HepG2 (cell line): ENCODE measurements around the gene GYS2. TPM values are rescaled to one million over a fixed set of nuclear protein-coding genes. Genes with fewer than 3 reads are reported as not detected.
"Not testable (repeated sequence)": the region's sequence is repeated elsewhere in the genome, so short reads cannot be mapped to it uniquely, and the experiment has no call there.

ENCODE experiments used
- ATAC-seq: fragments of 200-7000 bp; cut with Tn5 transposase; 3 replicates; pipeline ENCODE4 v1.9.1; 2020; ENCODE audit warnings: mild to moderate bottlenecking, moderate library complexity
- BruUV-seq: library from RNA; stranded (reverse); fragments of 400-500 nt; replicated peaks from 2 replicates; lab custom pipeline; 2021; lab: Mats Ljungman, UMichigan
- CTCF ChIA-PET: fragments of 300-600 bp; formaldehyde crosslinking; extraction: SDS; loops from one replicate; lab custom pipeline; 2021; ENCODE audit warnings: low total read pairs, inconsistent platforms, low intra/inter-chr PET ratio; lab: Yijun Ruan, JAX
- POLR2A ChIA-PET: fragments of 350-600 bp; sonication (Branson Sonifier 250); formaldehyde crosslinking; loops from one replicate; lab custom pipeline; 2020; ENCODE audit warnings: antibody characterized with exemption, inconsistent platforms; lab: Yijun Ruan, JAX
- DNase-seq: peaks from one replicate; pipeline ENCODE4 v3.0.0-alpha.2; 2015; ENCODE audit warnings: low spot score
- FAIRE-seq: peaks from 3 replicates; lab custom pipeline; 2011; peaks lifted over from hg19 to GRCh38; lab: Jason Lieb, UNC
- H2AFZ ChIP-seq: one replicate; pipeline ENCODE4 v1.6.1; 2011; ENCODE audit warnings: low read length, inconsistent platforms
- H3K27ac ChIP-seq: fragments of 300-600 bp; 3 replicates; pipeline ENCODE4 v1.8.0; 2011; ENCODE audit warnings: mixed run types, mild to moderate bottlenecking, mixed read lengths, low read length, inconsistent platforms; ENCODE audit not compliant: insufficient read depth; ENCODE audit errors: extremely low read length
- H3K27me3 ChIP-seq, 2 experiments: fragments of 200-600 bp in 1 of 2; 2 replicates in 1 of 2; 3 replicates in 1 of 2; pipeline versions ENCODE4 v1.6.0 to v1.8.0; 2011; ENCODE audit warnings: low read length in 2 of 2, mild to moderate bottlenecking in 2 of 2, moderate library complexity in 2 of 2, inconsistent platforms in 1 of 2; ENCODE audit not compliant: insufficient read depth in 2 of 2, control insufficient read depth in 1 of 2
- H3K36me3 ChIP-seq, 2 experiments: fragments of 200-600 bp in 1 of 2; replicated peaks in 1 of 2; 2 replicates in 1 of 2; 3 replicates in 1 of 2; pipeline versions ENCODE4 v1.5.1 to v1.8.0; 2011; ENCODE audit warnings: low read length in 2 of 2, inconsistent platforms in 1 of 2; ENCODE audit not compliant: insufficient read depth in 2 of 2, control insufficient read depth in 1 of 2
- H3K4me1 ChIP-seq: 2 replicates; pipeline ENCODE4 v1.5.1; 2012; ENCODE audit warnings: low read length, inconsistent platforms; ENCODE audit not compliant: insufficient read depth
- H3K4me2 ChIP-seq: 2 replicates; pipeline ENCODE4 v1.6.0; 2011; ENCODE audit warnings: low read depth, low read length, inconsistent platforms
- H3K4me3 ChIP-seq, 3 experiments: fragments of 200-600 bp in 1 of 3; sonication (generic), shearing (Covaris generic) in 1 of 3; replicated peaks in 1 of 3; 2 replicates each; pipeline ENCODE4 v1.5.1; 2011 to 2016; ENCODE audit warnings: low read length in 3 of 3, inconsistent platforms in 2 of 3, low read depth in 2 of 3, mild to moderate bottlenecking in 2 of 3, control low read depth in 1 of 3, mixed read lengths in 1 of 3; ENCODE audit not compliant: insufficient read depth in 1 of 3
- H3K79me2 ChIP-seq: one replicate; pipeline ENCODE4 v1.6.1; 2011; ENCODE audit warnings: low read length, inconsistent platforms; ENCODE audit not compliant: insufficient read depth
- H3K9ac ChIP-seq: 2 replicates; pipeline ENCODE4 v1.6.0; 2011; ENCODE audit warnings: mild to moderate bottlenecking, low read depth, low read length, inconsistent platforms; ENCODE audit not compliant: insufficient read depth
- H3K9me3 ChIP-seq: 2 replicates; pipeline ENCODE4 v1.5.1; 2012; ENCODE audit warnings: mild to moderate bottlenecking, low read length
- H4K20me1 ChIP-seq: 2 replicates; pipeline ENCODE4 v1.6.0; 2011; ENCODE audit warnings: inconsistent platforms, mild to moderate bottlenecking, low read length, moderate library complexity; ENCODE audit not compliant: insufficient read depth
- BCL6 ChIP-seq: IDR thresholded peaks from 2 replicates; pipeline ENCODE4 v1.6.1; 2016; ENCODE audit warnings: missing genetic modification reagents, missing compliant biosample characterization
- FOXC1 ChIP-seq: sonication (generic); formaldehyde crosslinking; IDR thresholded peaks from 2 replicates; pipeline ENCODE4 v1.8.0; 2022; ENCODE audit warnings: mild to moderate bottlenecking, missing genetic modification reagents, borderline replicate concordance
- NFYC ChIP-seq: IDR thresholded peaks from 2 replicates; pipeline ENCODE4 v1.6.1; 2016; ENCODE audit warnings: missing genetic modification reagents, missing compliant biosample characterization
- RARA ChIP-seq: IDR thresholded peaks from 2 replicates; pipeline ENCODE4 v1.6.1; 2016; ENCODE audit warnings: missing genetic modification reagents, missing compliant biosample characterization
- TBL1XR1 ChIP-seq: fragments of 150-350 bp; IDR thresholded peaks from 2 replicates; pipeline ENCODE4 v1.6.1; 2014; ENCODE audit warnings: borderline replicate concordance, low read length; ENCODE audit not compliant: partially characterized antibody
- U2AF1 ChIP-seq: fragments of 200-400 bp; formaldehyde crosslinking; optimal IDR thresholded peaks from 2 replicates; pipeline ENCODE3; 2017; ENCODE audit warnings: mild to moderate bottlenecking, low read depth, low read length
- ZNF552 ChIP-seq: sonication (generic); formaldehyde crosslinking; IDR thresholded peaks from 2 replicates; pipeline ENCODE4 v1.9.0; 2022; ENCODE audit warnings: missing genetic modification reagents, mild to moderate bottlenecking, borderline replicate concordance
- ZNF674 ChIP-seq: sonication (generic); formaldehyde crosslinking; IDR thresholded peaks from 2 replicates; pipeline ENCODE4 v1.5.0; 2020; ENCODE audit warnings: low read depth, mild to moderate bottlenecking, missing genetic modification reagents
- WGBS: methylation state at CpG from one replicate; pipeline ENCODE4 v1.1.6; 2017; ENCODE audit warnings: low lambda C conversion rate; 5-methylcytosine and 5-hydroxymethylcytosine counted together
- in situ Hi-C: cut with HindIII; loops from 2 replicates; pipeline ENCODE4 v1.10.0; 2017; ENCODE audit warnings: low pct_unique_long_range_greater_than_20kb; ENCODE audit not compliant: extremely low pct_ligation_motif_present
- intact Hi-C: fragments of 100-400 bp; cut with micrococcal nuclease; formaldehyde crosslinking; loops from one replicate; pipeline ENCODE4 v1.10.0; 2022; ENCODE audit not compliant: unreplicated experiment
- polyA plus RNA-seq, 8 experiments: library from polyadenylated mRNA; depleted of rRNA in 3 of 8; stranded (reverse) in 7 of 8; unstranded in 1 of 8; fragments of >200 nt; fragmentation: Illumina TruSeq in 4 of 8; extraction: Trizol in 4 of 8; gene quantifications; 2 replicates each; pipeline versions ENCODE4 v1.2.1 to v1.2.3, GENCODE V29; 2011 to 2016; ENCODE audit warnings: low read depth in 4 of 8, missing spikeins in 1 of 8, mixed read lengths in 1 of 8; ENCODE audit not compliant: insufficient read depth in 1 of 8
- total RNA-seq, 5 experiments: library from RNA; depleted of rRNA; stranded (reverse); fragments of >200 nt; fragmentation: Illumina TruSeq; extraction: Trizol; gene quantifications; 2 replicates each; pipeline ENCODE4 v1.2.3, GENCODE V29; 2016; ENCODE audit warnings: low read depth in 1 of 5
- TF ChIP-seq, protein P1 (sequence below): sonication (generic); formaldehyde crosslinking; IDR thresholded peaks from 2 replicates; pipeline ENCODE4 v1.5.1; 2020; ENCODE audit warnings: mild to moderate bottlenecking, missing genetic modification reagents

The GYS2 gene
- total and polyA plus RNA-seq, 2 of the 13 experiments (the other 11 are each of a cell fraction or from before 2014, with no cell fraction given), result not detected

DNA sequence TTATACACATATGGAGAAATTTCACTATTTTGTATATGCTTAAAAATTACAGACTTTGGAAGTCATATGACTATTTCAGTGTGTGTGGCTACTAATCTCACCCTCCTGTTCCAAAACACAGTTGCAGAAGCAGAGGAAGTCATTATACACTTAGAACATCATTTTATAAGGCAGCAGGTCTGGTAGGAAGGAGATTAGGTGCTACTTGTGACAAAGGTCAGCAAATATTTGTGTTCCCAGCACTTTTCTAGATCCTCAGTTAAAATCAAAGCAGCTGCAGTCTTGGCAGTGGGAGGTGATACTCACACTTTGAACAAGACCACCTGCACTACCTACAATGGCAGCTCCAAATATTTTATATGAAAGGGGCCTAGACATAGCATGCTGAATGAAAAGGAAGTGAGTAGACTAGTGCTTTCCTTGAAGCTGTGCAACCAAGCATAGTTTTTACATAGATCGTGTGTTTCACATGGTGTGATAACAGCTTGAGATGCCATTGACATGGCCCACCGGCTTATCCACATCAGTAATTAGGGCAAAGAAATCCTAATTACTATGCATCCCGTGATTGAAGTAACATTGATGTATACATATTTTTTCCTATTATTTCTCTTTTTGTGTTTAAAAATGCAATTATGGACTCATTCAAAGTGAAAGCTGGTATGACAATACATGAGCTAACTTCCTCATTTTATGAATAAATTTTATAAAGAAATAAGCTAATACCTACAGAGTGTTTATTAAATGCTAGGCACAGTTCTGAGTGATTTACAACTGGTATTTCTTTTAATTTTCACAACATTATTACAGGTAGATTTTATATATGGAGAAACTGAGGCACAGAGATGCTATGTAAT lies 5.3 kb downstream of the GYS2 start:
- Histone ChIP-seq H3K27me3 (no peaks in the 10 kb centered on the region), H4K20me1 (no peaks in the 10 kb centered on the region)
- DNase-seq, result no peak
- BruUV-seq, result no TSS peak
- TF ChIP-seq, protein P1, sequence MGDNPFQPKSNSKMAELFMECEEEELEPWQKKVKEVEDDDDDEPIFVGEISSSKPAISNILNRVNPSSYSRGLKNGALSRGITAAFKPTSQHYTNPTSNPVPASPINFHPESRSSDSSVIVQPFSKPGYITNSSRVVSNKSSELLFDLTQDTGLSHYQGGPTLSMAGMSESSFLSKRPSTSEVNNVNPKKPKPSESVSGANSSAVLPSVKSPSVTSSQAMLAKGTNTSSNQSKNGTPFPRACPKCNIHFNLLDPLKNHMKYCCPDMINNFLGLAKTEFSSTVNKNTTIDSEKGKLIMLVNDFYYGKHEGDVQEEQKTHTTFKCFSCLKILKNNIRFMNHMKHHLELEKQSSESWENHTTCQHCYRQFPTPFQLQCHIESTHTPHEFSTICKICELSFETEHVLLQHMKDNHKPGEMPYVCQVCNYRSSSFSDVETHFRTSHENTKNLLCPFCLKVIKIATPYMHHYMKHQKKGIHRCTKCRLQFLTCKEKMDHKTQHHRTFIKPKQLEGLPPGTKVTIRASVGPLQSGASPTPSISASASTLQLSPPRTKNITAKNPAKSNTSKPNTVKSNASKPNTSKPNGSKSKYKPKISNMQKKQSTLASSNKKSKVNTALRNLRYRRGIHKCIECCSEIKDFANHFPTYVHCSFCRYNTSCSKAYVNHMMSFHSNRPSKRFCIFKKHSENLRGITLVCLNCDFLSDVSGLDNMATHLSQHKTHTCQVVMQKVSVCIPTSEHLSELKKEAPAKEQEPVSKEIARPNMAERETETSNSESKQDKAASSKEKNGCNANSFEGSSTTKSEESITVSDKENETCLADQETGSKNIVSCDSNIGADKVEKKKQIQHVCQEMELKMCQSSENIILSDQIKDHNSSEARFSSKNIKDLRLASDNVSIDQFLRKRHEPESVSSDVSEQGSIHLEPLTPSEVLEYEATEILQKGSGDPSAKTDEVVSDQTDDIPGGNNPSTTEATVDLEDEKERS, result no peak
- TF ChIP-seq ZNF552 (CRISPR knock-in tag) (no peak), NFYC (CRISPR knock-in tag) (no peak)
- TF ChIP-seq, all 625 proteins: peak for 0
- POLR2A ChIA-PET, result no interaction called here
- Histone ChIP-seq H3K4me2 (no peak overlapping the region), H3K4me3 (no peak overlapping the region), H3K9me3 (no peaks in the 10 kb centered on the region), H3K36me3 (no peaks in the 10 kb centered on the region), H3K9ac (no peak overlapping the region), H2AFZ (no peak overlapping the region), H3K27ac (no peak overlapping the region), H3K79me2 (no peaks in the 10 kb centered on the region), H3K4me1 (no peaks in the 10 kb centered on the region)
- intact Hi-C loops, result no loop called here
- in situ Hi-C loops, result no loop called here
- FAIRE-seq (no peak), ATAC-seq (no peak)
- 42% methylated on average over 3 of the region's 3 CpGs for WGBS
- CTCF ChIA-PET, result no interaction called here

DNA sequence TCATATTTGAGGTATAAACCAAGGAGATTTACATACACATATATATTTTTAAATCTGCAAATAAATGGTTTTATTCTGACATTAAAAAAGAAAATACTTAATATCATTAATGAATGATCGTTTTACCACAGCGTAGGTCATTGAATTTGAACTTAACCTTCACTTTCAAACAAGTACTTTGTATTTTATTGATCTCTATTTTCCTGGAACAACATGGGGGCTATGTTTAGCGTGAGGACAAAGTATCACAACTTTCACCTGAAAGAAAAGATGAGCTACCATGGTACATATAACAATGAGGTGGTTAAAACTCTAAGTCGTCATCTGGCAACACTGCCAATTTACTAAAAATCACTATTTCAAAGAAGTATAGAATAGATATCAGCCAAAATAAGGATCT lies 6.0 kb downstream of the GYS2 start:
- Histone ChIP-seq H3K27me3 (no peaks in the 10 kb centered on the region), H3K27ac (no peak overlapping the region), H2AFZ (no peak overlapping the region), H3K4me2 (no peak overlapping the region), H4K20me1 (no peaks in the 10 kb centered on the region), H3K9me3 (no peaks in the 10 kb centered on the region), H3K36me3 (no peaks in the 10 kb centered on the region), H3K4me3 (no peak overlapping the region), H3K79me2 (no peaks in the 10 kb centered on the region), H3K9ac (no peak overlapping the region), H3K4me1 (no peaks in the 10 kb centered on the region)
- CTCF ChIA-PET, result no interaction called here
- no TSS peak for BruUV-seq
- WGBS, result 1% methylated on average over 4 of the region's 4 CpGs
- no peak for ATAC-seq
- TF ChIP-seq ZNF674 (CRISPR knock-in tag), result no peak
- peak; percentile 62; the same call in 1 of the 2 replicates for TF ChIP-seq BCL6 (CRISPR knock-in tag)
- TF ChIP-seq FOXC1 (CRISPR knock-in tag), result no peak
- peak; percentile 17; the same call in 1 of the 2 replicates for TF ChIP-seq RARA (CRISPR knock-in tag)
- no peak for TF ChIP-seq U2AF1
- TF ChIP-seq TBL1XR1, result peak; percentile 60
- in situ Hi-C loops (no loop called here), intact Hi-C loops (no loop called here)
- FAIRE-seq, result no peak
- no peak for DNase-seq
- POLR2A ChIA-PET, result no interaction called here

DNA sequence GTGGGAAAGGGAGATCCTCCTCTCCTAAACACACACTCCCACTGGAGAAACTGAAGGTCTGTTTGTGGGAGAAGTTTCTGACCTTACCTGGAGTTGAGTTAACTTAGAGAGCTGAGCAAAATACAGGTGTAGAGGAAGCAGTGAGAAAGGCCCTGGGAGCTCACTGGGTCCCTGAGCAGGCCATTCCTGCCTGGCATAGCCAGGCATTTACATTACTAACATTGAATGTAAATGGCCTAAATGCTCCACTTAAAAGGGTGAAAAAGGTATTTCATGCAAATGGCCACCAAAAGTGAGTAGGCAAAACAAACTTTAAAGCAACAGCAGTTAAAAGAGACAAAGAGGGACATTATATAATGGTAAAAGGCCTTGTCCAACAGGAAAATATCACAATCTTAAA lies 9.3 kb downstream of the GYS2 start:
- FAIRE-seq, DNase-seq, H3K79me2 ChIP-seq, H4K20me1 ChIP-seq, H3K36me3 ChIP-seq, intact Hi-C loops, H3K4me2 ChIP-seq, H3K9ac ChIP-seq, H3K27me3 ChIP-seq, H3K4me1 ChIP-seq, H3K4me3 ChIP-seq, ATAC-seq, H3K27ac ChIP-seq, BruUV-seq, POLR2A ChIA-PET, in situ Hi-C loops, CTCF ChIA-PET, H2AFZ ChIP-seq: not testable (repeated sequence)
- peaks cover 15% of the 10 kb centered on the region for H3K9me3 ChIP-seq
